B cell (primary cell): Measurements from ENCODE around the gene ACR. TPM values are rescaled to one million over a fixed set of nuclear protein-coding genes. Genes with fewer than 3 reads are reported as not detected.

ENCODE experiments used
- ATAC-seq: fragments of 200-7000 bp; cut with Tn5 transposase; one replicate; pipeline ENCODE4 v1.10.0; 2021; ENCODE audit warnings: low read depth, mild to moderate bottlenecking, moderate number of reproducible peaks, moderate library complexity
- CTCF ChIA-PET: fragments of 350-600 bp; sonication (Branson Sonifier 250); formaldehyde crosslinking; loops from one replicate; lab custom pipeline; 2021; ENCODE audit warnings: antibody characterized with exemption, inconsistent platforms; lab: Charles Lee
- POLR2A ChIA-PET: fragments of 350-600 bp; sonication (Branson Sonifier 250); formaldehyde crosslinking; loops from one replicate; lab custom pipeline; 2021; ENCODE audit warnings: antibody characterized with exemption; lab: Charles Lee
- DNase-seq: peaks from one replicate; pipeline ENCODE4 v3.0.0; 2013
- H2AFZ ChIP-seq: 2 replicates; pipeline ENCODE4 v1.6.1; 2012; ENCODE audit warnings: mild to moderate bottlenecking, low read depth, low read length; ENCODE audit not compliant: insufficient read depth, poor library complexity, severe bottlenecking
- H3K27ac ChIP-seq, 2 donors: 1 replicate in 1 of 2; 2 replicates in 1 of 2; pipeline ENCODE4 v1.5.1; 2012 to 2013; ENCODE audit warnings: low read length in 2 of 2, mild to moderate bottlenecking in 2 of 2, moderate library complexity in 1 of 2
- H3K27me3 ChIP-seq, 4 experiments: fragments of 200-600 bp in 1 of 4; sonication (generic) in 1 of 4; replicated peaks in 1 of 4; 1 replicate in 2 of 4; 2 replicates in 2 of 4; pipeline versions ENCODE4 v1.6.1 to v1.7.0; 2013 to 2016; ENCODE audit warnings: low read length in 3 of 4, mild to moderate bottlenecking in 2 of 4, mixed read lengths in 1 of 4, moderate library complexity in 1 of 4; ENCODE audit not compliant: insufficient read depth in 4 of 4, control insufficient read depth in 3 of 4; ENCODE audit errors: control extremely low read depth in 1 of 4
- H3K36me3 ChIP-seq, 2 experiments: replicated peaks in 1 of 2; 1 replicate in 1 of 2; 2 replicates in 1 of 2; pipeline versions ENCODE4 v1.6.1 to v1.7.1; 2013; ENCODE audit warnings: low read length in 1 of 2; ENCODE audit not compliant: insufficient read depth in 2 of 2, control insufficient read depth in 1 of 2; ENCODE audit errors: control extremely low read depth in 1 of 2, extremely low read depth in 1 of 2
- H3K4me1 ChIP-seq, 2 donors: fragments of 200-600 bp in 1 of 2; sonication (generic) in 1 of 2; 1 replicate in 1 of 2; 2 replicates in 1 of 2; pipeline versions ENCODE4 v1.5.1 to v1.6.1; 2013 to 2017; ENCODE audit warnings: low read length in 2 of 2; ENCODE audit not compliant: control insufficient read depth in 2 of 2, insufficient read depth in 2 of 2
- H3K4me2 ChIP-seq: replicated peaks from 2 replicates; pipeline ENCODE3; 2012; ENCODE audit warnings: mild to moderate bottlenecking, low read depth, low read length; ENCODE audit not compliant: poor library complexity, severe bottlenecking
- H3K4me3 ChIP-seq, 5 experiments: fragments of 200-600 bp in 1 of 5; sonication (generic) in 1 of 5; 1 replicate in 3 of 5; 2 replicates in 2 of 5; pipeline versions ENCODE4 v1.5.1 to v1.7.0; 2011 to 2016; ENCODE audit warnings: low read length in 4 of 5, mild to moderate bottlenecking in 4 of 5, low read depth in 2 of 5, control low read depth in 1 of 5, moderate library complexity in 1 of 5; ENCODE audit not compliant: insufficient read depth in 1 of 5; ENCODE audit errors: control extremely low read depth in 1 of 5, extremely low read depth in 1 of 5
- H3K79me2 ChIP-seq: fragments of 200-600 bp; sonication (generic); one replicate; pipeline ENCODE4 v1.6.0; 2016; ENCODE audit warnings: low read length; ENCODE audit not compliant: control insufficient read depth, insufficient read depth
- H3K9ac ChIP-seq: fragments of 200-600 bp; sonication (generic); 2 replicates; pipeline ENCODE4 v1.6.1; 2017; ENCODE audit warnings: mild to moderate bottlenecking, low read length, moderate library complexity
- H3K9me3 ChIP-seq, 3 donors: one replicate each; pipeline versions ENCODE4 v1.6.1 to v1.7.1; 2013; ENCODE audit warnings: low read length in 2 of 3; ENCODE audit not compliant: control insufficient read depth in 2 of 3, insufficient read depth in 1 of 3; ENCODE audit errors: control extremely low read depth in 1 of 3
- H4K20me1 ChIP-seq: 2 replicates; pipeline ENCODE4 v1.6.0; 2012; ENCODE audit warnings: mild to moderate bottlenecking, low read length; ENCODE audit not compliant: insufficient read depth, control insufficient read depth, poor library complexity, severe bottlenecking
- H3K27ac Mint-ChIP-seq: one replicate; pipeline ENCODE4 v1.8.0; 2021; ENCODE audit warnings: mixed read lengths
- H3K27me3 Mint-ChIP-seq: one replicate; pipeline ENCODE4 v1.8.0; 2021; ENCODE audit warnings: mixed read lengths
- H3K4me1 Mint-ChIP-seq: one replicate; pipeline ENCODE4 v1.8.0; 2021; ENCODE audit warnings: mixed read lengths
- H3K4me3 Mint-ChIP-seq: one replicate; pipeline ENCODE4 v1.8.0; 2021; ENCODE audit warnings: mixed read lengths
- H3K9me3 Mint-ChIP-seq: one replicate; pipeline ENCODE4 v1.8.0; 2022; ENCODE audit warnings: mixed read lengths; ENCODE audit not compliant: insufficient read depth
- EZH2 ChIP-seq: IDR thresholded peaks from 2 replicates; pipeline ENCODE4 v1.6.1; 2012; ENCODE audit warnings: borderline replicate concordance, low read depth, mild to moderate bottlenecking, moderate library complexity, low read length; ENCODE audit not compliant: insufficient read depth, poor library complexity, severe bottlenecking
- WGBS: methylation state at CpG from one replicate; pipeline ENCODE4 v1.1.5; 2013; ENCODE audit warnings: missing lambda C conversion rate; ENCODE audit not compliant: insufficient coverage; 5-methylcytosine and 5-hydroxymethylcytosine counted together
- intact Hi-C: fragments of 100-400 bp; cut with micrococcal nuclease; formaldehyde crosslinking; loops from one replicate; pipeline ENCODE4 v1.10.0; 2022
- polyA plus RNA-seq: library from polyadenylated mRNA; depleted of rRNA; stranded (reverse); fragments of >200 nt; gene quantifications from 2 replicates; pipeline ENCODE4 v1.2.3, GENCODE V29; 2012
- total RNA-seq, 2 donors: library from RNA; stranded (reverse); fragments of 120-200 nt in 1 of 2; gene quantifications; 1 replicate in 1 of 2; 2 replicates in 1 of 2; pipeline versions ENCODE4 v1.2.3 to v1.2.4, GENCODE V29; 2013 to 2022
- TF ChIP-seq, protein P1 (sequence below): fragments of 200-600 bp; IDR thresholded peaks from one replicate; pipeline ENCODE4 v1.8.0; 2022; ENCODE audit warnings: antibody characterized with exemption, mild to moderate bottlenecking

ACR gene
- total and polyA plus RNA-seq, 2 donors (not counting 1 experiment from before 2014, with no cell fraction given) = not detected

DNA sequence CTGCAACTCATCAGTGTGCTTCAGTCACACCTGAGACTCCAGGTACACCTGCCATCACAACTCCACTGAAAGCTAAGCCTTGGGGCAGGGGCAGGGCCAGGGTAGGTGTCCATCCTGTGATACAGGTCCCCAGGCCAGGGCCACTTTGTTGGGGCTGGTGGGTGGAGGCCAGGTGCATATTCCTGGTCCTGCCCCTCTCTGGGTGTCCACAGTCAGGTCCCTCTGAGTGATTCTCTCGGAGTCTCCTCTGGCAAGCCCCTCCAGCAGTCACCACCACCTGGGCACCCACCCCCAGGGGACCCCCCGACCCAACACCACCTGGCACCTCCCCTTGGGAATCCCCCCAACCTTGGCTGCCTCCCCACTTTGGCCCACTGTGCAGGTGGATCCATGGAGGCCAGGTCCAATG is 9.5 kb upstream of the ACR start:
- Histone ChIP-seq H3K27ac (no peak overlapping the region), H3K79me2 (no peaks in the 10 kb centered on the region), H3K36me3 (no peaks in the 10 kb centered on the region), H2AFZ (no peak overlapping the region), H4K20me1 (no peaks in the 10 kb centered on the region), H3K4me1 (peaks cover 8 to 10% of the 10 kb centered on the region in 2 donors), H3K27me3 (no peaks in the 10 kb centered on the region), H3K4me2 (no peak overlapping the region), H3K9ac (no peak overlapping the region), H3K4me3 (no peak overlapping the region), H3K9me3 (no peaks in the 10 kb centered on the region)
- no peaks in the 10 kb centered on the region for H3K9me3 Mint-ChIP-seq
- 71% methylated on average over 1 of the region's 2 CpGs for WGBS
- ATAC-seq = no peak
- H3K27ac Mint-ChIP-seq = no peak overlapping the region
- POLR2A ChIA-PET = no interaction called here
- intact Hi-C loops = no loop called here
- H3K27me3 Mint-ChIP-seq = peaks cover 3% of the 10 kb centered on the region
- no peak for DNase-seq
- H3K4me1 Mint-ChIP-seq = peaks cover 14% of the 10 kb centered on the region
- TF ChIP-seq, protein P1, sequence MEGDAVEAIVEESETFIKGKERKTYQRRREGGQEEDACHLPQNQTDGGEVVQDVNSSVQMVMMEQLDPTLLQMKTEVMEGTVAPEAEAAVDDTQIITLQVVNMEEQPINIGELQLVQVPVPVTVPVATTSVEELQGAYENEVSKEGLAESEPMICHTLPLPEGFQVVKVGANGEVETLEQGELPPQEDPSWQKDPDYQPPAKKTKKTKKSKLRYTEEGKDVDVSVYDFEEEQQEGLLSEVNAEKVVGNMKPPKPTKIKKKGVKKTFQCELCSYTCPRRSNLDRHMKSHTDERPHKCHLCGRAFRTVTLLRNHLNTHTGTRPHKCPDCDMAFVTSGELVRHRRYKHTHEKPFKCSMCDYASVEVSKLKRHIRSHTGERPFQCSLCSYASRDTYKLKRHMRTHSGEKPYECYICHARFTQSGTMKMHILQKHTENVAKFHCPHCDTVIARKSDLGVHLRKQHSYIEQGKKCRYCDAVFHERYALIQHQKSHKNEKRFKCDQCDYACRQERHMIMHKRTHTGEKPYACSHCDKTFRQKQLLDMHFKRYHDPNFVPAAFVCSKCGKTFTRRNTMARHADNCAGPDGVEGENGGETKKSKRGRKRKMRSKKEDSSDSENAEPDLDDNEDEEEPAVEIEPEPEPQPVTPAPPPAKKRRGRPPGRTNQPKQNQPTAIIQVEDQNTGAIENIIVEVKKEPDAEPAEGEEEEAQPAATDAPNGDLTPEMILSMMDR = no peak
- TF ChIP-seq EZH2 = no peak
- CTCF ChIA-PET = no interaction called here
- no peak overlapping the region for H3K4me3 Mint-ChIP-seq

DNA sequence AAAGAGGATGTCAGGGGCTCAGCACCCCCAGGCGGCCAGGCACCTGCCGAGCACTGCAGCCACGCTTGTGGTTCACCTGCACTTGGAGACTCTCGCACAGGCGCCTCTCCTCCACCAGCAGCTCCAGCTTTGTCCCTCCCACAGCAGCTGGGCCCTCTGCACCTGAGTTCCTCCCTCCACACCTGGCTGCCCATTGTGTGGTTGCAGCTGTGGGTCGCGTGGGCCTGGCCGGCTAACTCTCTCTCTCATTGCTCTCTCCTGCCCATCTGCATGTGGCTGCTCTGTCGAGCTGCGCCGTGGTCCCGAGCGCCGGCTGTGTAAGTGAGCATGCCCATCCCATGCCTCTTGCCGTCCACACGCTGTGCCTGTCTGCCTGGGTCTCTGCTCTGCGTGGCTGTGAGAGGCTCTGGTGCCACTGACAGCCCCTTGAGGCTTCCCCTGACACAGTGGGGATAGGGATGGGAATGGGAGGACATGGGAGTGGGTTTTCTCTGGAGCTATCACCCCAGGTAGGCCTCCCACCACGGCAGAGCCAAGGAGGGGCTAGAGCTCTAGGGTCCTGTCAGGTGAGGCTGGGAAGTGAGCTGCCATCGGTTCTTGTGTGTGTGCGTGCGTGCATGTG is 8.5 kb upstream of the ACR start:
- Histone ChIP-seq H3K27me3 (no peaks in the 10 kb centered on the region), H3K27ac (no peak overlapping the region), H2AFZ (no peak overlapping the region), H3K4me2 (no peak overlapping the region), H3K36me3 (no peaks in the 10 kb centered on the region), H3K4me3 (no peak overlapping the region), H3K9ac (no peak overlapping the region), H3K79me2 (no peaks in the 10 kb centered on the region), H4K20me1 (no peaks in the 10 kb centered on the region), H3K4me1 (peaks cover 0 to under 1% of the 10 kb centered on the region in 2 donors), H3K9me3 (no peaks in the 10 kb centered on the region)
- Mint-ChIP-seq H3K27ac (no peak overlapping the region), H3K4me1 (peaks cover 7% of the 10 kb centered on the region), H3K27me3 (peaks cover 3% of the 10 kb centered on the region), H3K4me3 (no peak overlapping the region), H3K9me3 (no peaks in the 10 kb centered on the region)
- ChIA-PET POLR2A (no interaction called here), CTCF (no interaction called here)
- 66% methylated on average over 21 of the region's 21 CpGs for WGBS
- no peak for ATAC-seq
- DNase-seq = no peak
- intact Hi-C loops = no loop called here
- TF ChIP-seq, protein P1 = no peak
- no peak for TF ChIP-seq EZH2
